Measurements from ENCODE around the gene NFE2L2. TPM values are rescaled to one million over a fixed set of nuclear protein-coding genes. Genes with fewer than 3 reads are reported as not detected.

The NFE2L2 gene
- polyA plus RNA-seq, 1 donor (not counting 4 experiments of a cell fraction or from before 2014, with no cell fraction given), result 177 TPM

DNA sequence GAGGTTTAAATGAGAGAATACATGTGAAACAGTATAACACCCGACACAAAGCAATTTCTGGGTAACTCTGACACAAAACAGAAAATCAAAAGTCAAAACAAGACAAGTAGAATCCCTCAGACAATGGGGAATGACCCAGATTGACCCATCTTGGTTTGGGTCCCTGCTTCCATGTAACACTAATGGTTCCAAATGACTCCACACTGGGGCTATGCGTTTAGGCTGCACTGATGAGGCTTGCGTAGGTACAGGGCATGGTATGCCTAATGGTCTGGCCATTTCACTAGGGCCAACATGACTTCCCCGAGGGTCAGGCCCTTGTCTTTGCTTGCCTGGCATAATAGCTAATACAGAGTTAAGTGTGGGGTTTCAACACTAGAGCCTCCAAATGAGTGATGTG, 27.2 kb upstream of the NFE2L2 start:
- dilution Hi-C loops (cut with MboI; ENCODE audit: extremely low pct_ligation_motif_present, low sequenced_read_pairs), result no loop called here
- Histone ChIP-seq H3K79me2 (ENCODE audit: control insufficient read depth, insufficient read depth, low read length) (no peaks in the 10 kb centered on the region), H3K9ac (ENCODE audit: control insufficient read depth, extremely low read depth, insufficient read depth, low read length) (no peak overlapping the region), H3K9me1 (ENCODE audit: control insufficient read depth, extremely low read depth, insufficient read depth, low read length) (no peaks in the 10 kb centered on the region), H4K20me1 (ENCODE audit: control insufficient read depth, extremely low read depth, insufficient read depth, low read length) (no peaks in the 10 kb centered on the region), H3K36me3 (ENCODE audit: control insufficient read depth in 2 of 2, extremely low read depth in 1 of 2, insufficient read depth in 2 of 2, low read length in 2 of 2) (no peaks in the 10 kb centered on the region), H3K4me3 (ENCODE audit: control insufficient read depth in 2 of 3, extremely low read depth in 1 of 3, insufficient read depth in 2 of 3, low read depth in 1 of 3, low read length in 3 of 3) (no peak overlapping the region), H3K4me2 (ENCODE audit: control insufficient read depth, extremely low read depth, insufficient read depth, low read depth, low read length) (no peak overlapping the region), H3K27me3 (ENCODE audit: control insufficient read depth, extremely low read depth, insufficient read depth, low read length) (no peaks in the 10 kb centered on the region), H3K4me1 (ENCODE audit: control insufficient read depth, extremely low read depth, insufficient read depth, low read length) (no peaks in the 10 kb centered on the region), H2AFZ (ENCODE audit: control insufficient read depth, low read length) (no peak overlapping the region), H3K9me3 (ENCODE audit: control insufficient read depth, low read depth, low read length) (no peaks in the 10 kb centered on the region), H3K27ac (ENCODE audit: control insufficient read depth, insufficient read depth, low read length) (no peak overlapping the region)
- TF ChIP-seq, protein P1, sequence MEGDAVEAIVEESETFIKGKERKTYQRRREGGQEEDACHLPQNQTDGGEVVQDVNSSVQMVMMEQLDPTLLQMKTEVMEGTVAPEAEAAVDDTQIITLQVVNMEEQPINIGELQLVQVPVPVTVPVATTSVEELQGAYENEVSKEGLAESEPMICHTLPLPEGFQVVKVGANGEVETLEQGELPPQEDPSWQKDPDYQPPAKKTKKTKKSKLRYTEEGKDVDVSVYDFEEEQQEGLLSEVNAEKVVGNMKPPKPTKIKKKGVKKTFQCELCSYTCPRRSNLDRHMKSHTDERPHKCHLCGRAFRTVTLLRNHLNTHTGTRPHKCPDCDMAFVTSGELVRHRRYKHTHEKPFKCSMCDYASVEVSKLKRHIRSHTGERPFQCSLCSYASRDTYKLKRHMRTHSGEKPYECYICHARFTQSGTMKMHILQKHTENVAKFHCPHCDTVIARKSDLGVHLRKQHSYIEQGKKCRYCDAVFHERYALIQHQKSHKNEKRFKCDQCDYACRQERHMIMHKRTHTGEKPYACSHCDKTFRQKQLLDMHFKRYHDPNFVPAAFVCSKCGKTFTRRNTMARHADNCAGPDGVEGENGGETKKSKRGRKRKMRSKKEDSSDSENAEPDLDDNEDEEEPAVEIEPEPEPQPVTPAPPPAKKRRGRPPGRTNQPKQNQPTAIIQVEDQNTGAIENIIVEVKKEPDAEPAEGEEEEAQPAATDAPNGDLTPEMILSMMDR (optimal IDR thresholded peaks at IDR 0.05 in 1 of 3, IDR thresholded peaks at IDR 0.05 in 1 of 3, conservative IDR thresholded peaks at IDR 0.05 in 1 of 3; ENCODE audit: extremely low read depth in 1 of 3, insufficient read depth in 2 of 3, low read length in 3 of 3), result no peak
- TF ChIP-seq EZH2 (IDR thresholded peaks at IDR 0.05; ENCODE audit: low read length), result no peak
- FAIRE-seq (no peak), DNase-seq (ENCODE audit: low read depth, low spot score) (no peak)

DNA sequence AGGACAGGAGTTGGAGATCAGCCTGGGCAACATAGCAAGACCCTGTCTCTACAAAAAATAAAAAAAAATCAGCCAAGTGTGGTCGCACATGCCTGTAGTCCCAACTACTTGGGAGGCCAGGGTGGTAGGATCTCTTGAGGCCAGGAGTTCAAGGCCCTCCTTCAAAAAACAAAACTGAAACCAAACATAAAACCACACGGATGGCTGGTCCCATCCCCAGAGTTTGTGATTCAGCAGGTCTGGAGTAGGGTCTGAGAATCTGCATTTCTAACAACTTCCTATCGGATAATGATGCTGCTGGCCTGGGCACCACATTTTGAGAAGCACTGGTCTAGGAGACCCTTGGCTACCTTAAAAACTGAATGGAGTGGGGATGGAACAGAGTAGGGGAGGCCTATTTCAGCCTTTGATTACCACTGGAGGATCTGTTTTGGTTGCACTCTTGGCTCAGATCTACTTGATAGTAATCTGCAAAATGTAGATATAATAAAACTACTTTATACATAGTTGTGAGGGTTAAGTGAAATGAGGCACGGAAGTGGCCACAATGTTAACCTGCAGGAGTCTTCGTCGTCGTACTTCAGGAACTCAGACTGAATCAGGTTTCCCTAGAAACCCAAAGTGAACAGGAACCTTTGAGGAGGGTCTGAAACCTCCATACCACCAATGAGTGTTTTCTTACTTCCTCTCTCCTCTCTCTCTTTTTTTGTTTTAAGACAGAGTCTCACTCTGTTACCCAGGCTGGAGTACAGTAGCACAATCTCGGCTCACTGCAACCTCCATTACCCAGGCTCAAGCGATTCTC, 25.5 kb upstream of the NFE2L2 start:
- Histone ChIP-seq H3K4me2 (ENCODE audit: control insufficient read depth, extremely low read depth, insufficient read depth, low read depth, low read length) (no peak overlapping the region), H3K27me3 (ENCODE audit: control insufficient read depth, extremely low read depth, insufficient read depth, low read length) (no peaks in the 10 kb centered on the region), H3K79me2 (ENCODE audit: control insufficient read depth, insufficient read depth, low read length) (no peaks in the 10 kb centered on the region), H3K27ac (ENCODE audit: control insufficient read depth, insufficient read depth, low read length) (no peak overlapping the region), H3K4me1 (ENCODE audit: control insufficient read depth, extremely low read depth, insufficient read depth, low read length) (peaks cover 4% of the 10 kb centered on the region), H2AFZ (ENCODE audit: control insufficient read depth, low read length) (no peak overlapping the region), H3K9me3 (ENCODE audit: control insufficient read depth, low read depth, low read length) (no peaks in the 10 kb centered on the region), H3K36me3 (ENCODE audit: control insufficient read depth in 2 of 2, extremely low read depth in 1 of 2, insufficient read depth in 2 of 2, low read length in 2 of 2) (no peaks in the 10 kb centered on the region), H4K20me1 (ENCODE audit: control insufficient read depth, extremely low read depth, insufficient read depth, low read length) (no peaks in the 10 kb centered on the region), H3K9ac (ENCODE audit: control insufficient read depth, extremely low read depth, insufficient read depth, low read length) (no peak overlapping the region), H3K9me1 (ENCODE audit: control insufficient read depth, extremely low read depth, insufficient read depth, low read length) (no peaks in the 10 kb centered on the region), H3K4me3 (ENCODE audit: control insufficient read depth in 2 of 3, extremely low read depth in 1 of 3, insufficient read depth in 2 of 3, low read depth in 1 of 3, low read length in 3 of 3) (no peak overlapping the region)
- FAIRE-seq (no peak), DNase-seq (ENCODE audit: low read depth, low spot score) (no peak)
- TF ChIP-seq EZH2 (IDR thresholded peaks at IDR 0.05; ENCODE audit: low read length), result no peak
- TF ChIP-seq, protein P1 (optimal IDR thresholded peaks at IDR 0.05 in 1 of 3, IDR thresholded peaks at IDR 0.05 in 1 of 3, conservative IDR thresholded peaks at IDR 0.05 in 1 of 3; ENCODE audit: extremely low read depth in 1 of 3, insufficient read depth in 2 of 3, low read length in 3 of 3), result no peak
- dilution Hi-C loops (cut with MboI; ENCODE audit: extremely low pct_ligation_motif_present, low sequenced_read_pairs), result no loop called here
